Activated effector memory CD4-positive, alpha-beta T cell treated with Interleukin-2 at 50 U/mL for 16 hours (primary cell): ENCODE data around the gene C1QTNF6.

ENCODE experiments used
- DNase-seq: peaks from one replicate; pipeline ENCODE4 v3.0.0-alpha.2; 2020

C1QTNF6 gene

DNA sequence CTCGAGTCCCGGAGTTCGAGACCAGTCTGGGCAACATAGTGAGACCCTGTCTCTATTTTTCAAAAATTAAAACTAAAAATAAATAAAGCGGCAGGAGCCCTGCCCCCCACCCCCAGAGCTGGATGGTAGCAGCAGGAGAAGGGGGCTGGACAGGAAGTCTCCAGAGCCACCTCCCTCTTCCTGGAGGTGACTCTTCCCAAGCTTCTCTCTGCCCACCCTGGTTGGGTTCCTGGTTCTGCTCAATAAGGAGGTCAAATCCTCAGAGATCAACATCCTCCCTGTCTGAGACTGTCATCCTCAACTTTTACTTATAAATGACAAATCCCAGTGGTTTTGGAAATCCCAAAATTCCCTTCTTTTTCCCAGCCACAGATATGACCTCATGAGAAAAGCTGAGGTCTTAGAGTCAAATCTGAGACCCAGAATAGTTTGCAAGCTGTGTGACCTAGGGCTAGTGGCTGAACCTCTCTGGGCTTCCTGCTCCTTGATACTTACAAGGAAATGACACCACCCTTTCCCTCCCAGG is 987 bp downstream of the C1QTNF6 start:
- no peak for DNase-seq

DNA sequence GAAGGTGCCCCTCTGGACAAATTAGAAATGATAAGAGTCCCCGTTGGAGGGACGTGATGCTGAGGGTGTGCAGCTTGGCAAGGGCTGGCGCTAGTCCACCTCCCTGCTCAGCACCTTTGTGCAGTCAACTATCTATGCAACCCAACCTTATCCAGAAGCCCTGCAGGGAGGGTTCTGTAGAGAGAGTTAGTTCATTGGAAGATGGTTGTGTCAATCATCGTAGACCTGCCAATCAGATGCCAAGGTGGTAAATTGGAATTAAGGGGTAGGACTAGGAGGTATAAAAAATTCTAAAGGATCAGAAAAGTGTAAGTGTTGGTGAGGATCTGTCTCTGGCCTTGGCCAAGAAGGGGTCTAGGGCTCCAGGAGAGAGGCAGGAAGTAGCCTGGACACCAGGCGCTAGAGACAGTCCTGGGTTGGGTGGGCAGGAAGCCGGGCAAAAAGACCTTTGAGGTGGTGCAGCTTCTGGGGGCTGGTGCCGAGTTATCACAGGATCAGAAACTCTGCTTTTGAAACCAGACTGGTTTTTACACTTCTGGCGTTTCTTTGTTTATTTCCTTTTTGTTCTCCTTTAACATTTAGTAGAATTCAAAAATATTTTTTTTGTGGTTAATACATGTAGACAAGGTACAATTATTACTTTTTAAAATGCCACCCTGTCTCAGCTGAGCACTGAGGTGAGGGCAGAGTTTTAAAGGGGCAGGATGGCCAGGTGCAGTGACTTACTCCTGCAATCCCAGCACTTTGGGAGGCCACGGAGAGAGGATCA is 1.6 kb downstream of the C1QTNF6 start:
- DNase-seq, result no peak

DNA sequence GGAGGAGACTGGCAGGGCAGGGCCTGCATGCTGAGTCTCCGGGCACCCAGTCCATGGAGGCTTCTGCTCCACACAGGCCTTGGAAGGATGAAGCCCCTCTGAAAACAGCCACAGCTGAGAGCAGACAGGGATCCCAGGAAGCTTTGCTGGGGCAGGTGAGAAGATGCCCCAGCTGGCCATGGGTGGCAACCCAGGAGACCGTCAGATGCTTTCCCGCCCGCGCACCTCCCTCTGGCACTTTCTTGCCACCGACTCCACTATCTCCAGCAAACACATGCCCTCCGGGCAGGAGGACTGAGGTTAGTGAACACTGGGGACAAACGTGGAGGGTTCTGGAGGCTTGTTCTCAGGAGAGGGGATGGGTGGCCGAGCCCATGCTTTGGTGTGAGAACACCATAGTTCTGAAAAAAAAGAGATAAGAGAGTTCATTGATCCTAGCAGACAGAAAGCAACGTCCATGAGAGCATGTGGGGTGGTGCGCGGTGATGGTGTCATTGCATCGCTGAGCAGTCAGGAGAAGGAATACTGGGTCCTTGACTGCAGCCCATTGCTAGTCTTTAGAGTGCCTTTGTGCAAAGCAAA is 2.3 kb downstream of the C1QTNF6 start:
- no peak for DNase-seq

DNA sequence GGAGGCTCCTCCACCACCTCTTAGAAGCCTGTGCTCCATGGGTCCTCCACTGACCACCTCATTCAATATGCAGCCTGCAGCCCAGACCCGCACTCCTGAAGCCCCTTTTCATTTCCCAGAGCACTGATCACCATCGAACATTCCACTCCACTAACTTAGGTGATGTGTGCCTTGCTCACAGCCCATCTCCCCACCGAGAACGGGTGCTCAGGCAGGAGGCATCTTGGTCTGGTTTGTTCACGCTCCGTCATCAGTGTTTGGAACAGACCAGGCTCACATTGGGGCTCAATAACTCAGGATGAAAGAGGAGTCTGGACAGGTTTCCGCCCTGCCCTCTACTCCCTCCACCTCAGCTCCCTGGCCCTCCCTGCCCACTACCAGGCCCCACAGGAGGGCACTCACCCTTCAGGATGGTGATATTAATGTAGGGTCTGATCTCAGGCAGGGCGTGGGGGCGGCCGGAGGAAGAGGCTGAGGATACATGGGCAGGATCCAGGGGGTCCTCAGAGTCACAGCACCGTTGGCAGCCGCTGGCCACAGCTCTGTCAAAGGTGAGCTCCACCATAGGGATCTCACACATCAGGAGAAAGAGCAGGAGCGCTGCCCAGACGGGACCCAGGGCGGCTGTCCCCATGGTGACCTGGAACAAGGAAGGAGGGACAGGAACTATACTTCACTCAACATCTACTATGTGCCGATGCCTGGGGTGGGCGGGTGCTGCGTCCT is 3.1 kb downstream of the C1QTNF6 start:
- DNase-seq, result no peak

DNA sequence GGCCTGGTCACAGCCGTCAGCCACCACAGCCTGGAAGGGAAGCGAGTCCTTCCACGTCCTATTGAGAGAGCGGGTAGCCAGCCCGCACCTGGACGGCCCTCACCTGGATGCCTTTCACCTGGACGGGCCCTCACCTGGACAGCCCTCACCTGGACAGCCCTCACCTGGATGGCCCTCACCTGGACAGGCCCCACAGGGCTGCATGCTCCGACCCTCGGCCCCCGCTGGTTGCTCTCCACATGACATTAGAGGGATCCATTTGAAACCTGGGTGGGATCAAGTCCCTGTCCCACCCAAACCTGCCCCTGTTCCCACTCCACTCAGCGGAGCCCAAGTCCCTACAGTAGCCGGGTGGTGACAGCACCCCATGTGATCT is 3.7 kb downstream of the C1QTNF6 start:
- no peak for DNase-seq

DNA sequence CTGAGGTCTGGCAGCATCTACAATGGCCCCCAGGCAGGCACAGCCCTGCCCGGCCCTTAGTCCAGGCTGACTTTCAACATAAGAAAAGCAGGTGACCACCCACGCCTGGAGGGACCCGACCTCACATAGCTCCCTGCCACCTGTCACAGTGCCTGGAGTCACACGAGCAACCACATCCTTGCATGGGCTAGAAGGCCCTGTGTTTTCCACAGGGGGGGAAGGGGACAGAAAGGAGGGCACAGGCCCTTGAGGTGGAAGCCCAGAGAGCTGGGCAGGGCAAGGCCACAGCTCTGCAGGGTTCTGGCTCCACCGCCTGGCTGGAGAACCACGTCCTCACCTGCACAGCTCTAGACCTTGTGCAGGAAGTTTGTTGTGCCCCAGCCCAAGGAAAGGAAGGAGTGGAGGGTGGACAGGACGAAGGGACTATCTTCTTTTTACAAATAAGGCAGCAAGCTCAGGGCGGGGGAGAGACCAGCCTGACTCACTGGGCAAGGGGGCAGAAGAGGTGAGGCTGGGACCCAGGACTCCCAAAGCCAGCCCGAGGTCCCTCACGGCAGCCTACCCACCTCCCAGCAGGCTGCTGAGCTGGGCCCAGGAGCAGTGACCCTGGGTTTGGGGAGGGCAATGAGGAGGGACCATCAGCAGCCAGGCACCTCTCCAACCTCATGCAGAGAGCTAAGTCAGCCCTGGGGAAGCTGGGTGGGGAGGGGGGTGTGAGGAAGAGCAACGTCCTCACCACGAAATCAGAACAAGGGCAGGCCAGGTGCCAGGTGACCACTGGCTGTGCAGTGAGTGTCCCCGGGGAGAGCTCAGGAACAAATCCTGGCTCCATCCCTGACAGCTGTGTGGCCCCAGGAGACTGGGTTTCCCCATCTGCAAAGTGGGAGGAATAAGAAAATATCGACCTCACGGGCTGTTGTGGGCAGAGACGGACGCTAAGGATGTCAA is 4.3 kb downstream of the C1QTNF6 start:
- DNase-seq, result no peak

DNA sequence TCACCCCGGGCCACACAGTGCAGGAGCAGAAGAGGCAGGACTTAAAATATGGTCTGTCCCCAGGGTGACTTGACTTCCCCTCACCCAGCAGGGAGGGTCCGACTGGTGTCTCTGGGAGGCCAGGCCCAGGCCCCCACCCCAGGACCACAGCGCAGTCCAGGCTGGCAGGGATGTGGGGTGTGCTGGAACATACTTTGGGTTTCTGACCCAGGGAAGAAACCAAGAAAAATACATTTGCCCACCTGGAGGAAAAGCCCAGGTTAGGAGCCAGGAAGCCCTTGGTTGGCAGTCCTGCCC is 5.2 kb downstream of the C1QTNF6 start:
- DNase-seq, result no peak

DNA sequence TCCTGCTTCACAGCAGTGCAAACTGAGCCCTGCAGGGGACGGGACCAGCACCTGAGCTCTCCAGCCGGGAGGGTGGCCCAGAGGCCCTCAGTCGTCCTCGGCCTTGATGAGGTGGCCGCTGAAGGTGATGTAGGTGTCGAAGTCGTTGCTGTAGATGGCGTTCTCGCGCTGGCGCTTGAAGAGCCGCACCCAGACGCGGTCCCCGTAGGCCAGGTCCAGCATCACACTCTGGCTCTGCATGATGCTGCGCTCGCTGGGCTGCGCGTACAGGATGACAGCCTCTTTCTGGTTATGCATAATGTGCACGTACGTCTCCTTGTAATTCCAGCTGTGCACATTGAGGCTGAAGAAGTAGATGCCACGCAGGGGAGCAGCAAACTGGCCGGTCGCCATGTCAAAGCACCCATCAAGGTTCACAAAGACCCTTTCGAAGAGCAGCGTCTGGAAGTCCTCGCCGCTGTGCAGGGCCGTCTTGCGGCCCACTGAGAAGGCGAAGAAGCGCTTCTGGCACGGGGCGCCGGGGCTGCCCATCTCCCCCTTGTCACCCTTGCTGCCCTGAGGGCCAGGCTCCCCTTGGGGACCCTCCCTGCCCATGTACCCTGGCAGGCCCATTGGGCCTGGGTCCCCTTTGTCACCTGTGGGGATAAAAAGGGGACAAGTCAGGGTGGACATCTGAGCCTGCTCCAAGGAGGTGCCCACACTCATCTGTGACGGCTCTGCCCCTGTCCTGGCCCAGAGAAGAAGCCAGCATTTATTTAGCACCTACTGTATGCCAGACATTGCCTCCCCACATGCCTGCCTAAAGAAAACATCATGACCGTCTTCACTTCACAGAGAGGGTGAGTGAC is 5.7 kb downstream of the C1QTNF6 start:
- no peak for DNase-seq

DNA sequence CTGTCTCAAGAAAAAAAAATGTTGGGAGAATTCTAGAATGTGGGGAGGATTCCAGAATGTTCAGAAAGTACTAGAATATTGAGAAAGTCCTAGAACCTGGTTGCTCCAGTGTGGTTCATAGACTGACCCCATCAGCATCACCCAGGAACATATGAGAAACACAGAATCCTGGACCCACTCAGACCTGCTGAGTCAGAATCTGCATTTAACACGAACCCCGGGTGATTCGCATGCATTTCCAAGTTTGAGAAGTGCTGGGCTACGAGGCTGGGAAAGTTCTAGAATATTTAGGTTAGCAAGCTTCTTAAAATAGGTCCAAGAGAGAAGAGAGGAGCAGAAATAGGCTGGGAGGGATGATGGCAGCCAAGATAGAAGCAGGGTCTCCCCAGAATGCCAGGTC is 6.4 kb downstream of the C1QTNF6 start:
- DNase-seq, result no peak

DNA sequence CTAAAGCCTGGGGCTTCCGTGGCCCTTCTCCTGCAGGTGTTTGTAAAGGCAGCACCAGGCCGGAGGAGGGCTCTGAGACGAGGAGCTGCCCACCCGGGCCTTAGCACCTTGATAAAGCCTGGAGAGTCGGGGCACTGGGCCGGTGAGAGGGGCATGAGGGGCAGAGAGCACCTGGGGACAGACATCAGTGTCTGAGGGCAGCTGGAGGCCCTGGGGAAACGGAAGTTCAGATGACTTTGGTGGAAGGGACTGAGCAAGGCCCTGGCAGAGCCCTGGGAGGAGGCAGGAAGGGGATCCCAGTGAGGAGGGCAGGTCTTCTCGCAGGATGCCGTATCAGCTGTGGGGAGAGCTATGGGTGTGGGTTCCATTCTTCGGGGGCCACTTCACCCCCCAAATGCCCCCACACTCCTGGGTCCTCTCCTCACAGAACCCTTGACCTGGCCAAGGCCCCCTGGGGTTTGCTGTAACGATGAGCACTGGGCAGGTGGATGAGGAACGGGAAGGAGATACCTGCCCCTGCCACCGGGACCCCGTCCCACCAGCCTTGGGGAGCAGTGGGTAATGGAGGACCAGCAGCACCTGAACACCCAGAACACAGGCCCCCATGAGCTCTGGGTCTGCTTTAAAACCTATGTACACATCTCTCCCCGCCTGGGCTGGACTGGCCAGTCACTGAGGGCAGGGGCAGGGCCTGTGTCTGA is 7.4 kb downstream of the C1QTNF6 start:
- DNase-seq, result no peak

DNA sequence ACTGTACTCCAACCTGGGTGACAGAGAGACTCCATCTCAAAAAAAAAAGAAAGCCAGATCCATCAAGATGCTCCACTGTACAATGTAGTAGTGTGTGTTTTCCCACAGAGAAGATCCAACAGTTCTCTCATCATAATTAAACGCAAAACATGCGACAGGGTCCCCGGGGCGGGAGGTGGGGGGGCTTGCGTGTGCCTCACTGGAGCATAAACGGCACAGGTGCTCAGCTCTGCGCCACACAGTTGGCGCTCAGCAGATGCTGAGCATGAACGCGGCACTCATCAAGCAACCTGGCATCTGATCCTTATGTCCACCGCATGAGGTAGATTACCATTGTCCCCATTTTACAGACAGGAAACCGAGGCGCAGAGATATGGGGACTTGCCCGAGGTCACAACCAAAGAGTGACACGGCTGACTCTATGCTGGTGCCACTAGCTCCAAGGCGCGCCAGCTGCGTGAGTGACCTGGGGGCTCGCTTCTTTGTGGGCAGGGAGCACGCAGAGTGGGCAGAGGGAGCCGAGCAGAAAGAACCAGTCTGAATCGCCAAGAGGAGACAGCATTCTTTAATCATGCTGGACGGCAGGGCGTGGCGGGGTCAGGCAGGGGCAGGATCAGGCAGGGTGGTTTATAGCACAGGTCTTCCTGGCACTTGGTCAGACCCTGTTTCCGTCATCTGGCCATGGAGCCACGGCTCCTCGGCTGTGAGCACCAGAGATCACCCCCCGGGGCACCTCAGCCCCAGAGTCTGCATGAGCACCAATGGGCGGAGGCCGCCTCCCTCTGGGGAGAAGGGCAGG is 8.2 kb downstream of the C1QTNF6 start:
- DNase-seq, result no peak

DNA sequence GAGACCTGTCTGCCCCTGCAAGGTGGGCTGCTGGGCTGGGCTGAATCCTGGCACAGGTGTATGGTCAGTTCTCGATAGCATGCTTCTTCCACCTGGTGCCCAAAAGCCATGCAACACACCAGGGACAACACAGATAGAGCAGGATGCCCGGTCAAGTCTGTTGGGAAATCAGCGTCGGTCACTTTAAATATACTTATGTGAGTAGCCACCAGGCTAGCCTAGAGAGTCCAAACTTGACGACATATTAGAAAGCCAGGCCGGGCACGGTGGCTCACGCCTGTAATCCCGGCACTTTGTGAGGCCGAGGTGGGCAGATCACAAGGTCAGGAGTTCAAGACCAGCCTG is 8.9 kb downstream of the C1QTNF6 start:
- DNase-seq, result no peak

DNA sequence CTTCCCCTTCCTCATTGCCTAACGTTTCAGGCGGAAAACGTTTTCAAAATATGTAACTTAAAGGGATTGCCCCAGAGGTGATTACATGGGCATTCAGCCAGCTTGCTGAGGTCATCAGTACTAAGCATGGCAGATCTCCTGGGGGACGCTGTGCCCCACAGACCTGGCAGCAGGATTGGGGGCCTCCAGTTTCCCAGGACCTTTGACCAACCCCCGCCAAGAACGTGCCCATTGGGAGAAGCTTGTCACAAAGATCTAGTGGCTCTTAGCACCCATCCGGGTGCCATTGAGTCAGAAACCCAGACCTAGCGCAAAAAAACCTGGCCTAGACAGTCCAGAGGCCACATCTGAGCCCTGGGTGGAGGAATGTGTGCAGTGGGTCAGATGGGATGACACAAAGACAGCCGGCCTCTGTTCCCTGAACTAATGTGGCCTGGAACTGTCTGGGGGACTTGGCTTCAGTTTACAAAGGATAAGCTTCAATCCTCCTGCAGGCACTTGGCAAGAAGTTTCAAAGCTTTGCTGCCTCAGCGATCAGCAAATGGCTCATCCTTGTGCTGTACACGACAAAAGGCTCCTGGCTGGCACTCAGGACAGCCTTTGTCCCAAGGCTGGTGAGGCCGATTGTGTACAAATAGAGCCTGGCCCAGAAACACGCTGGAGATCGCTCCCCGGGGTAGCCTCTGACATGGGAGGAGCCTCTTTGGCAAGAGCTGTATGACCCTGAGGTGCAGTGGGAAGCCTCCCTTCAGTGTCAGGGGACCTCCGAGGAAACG is 9.5 kb downstream of the C1QTNF6 start:
- no peak for DNase-seq

DNA sequence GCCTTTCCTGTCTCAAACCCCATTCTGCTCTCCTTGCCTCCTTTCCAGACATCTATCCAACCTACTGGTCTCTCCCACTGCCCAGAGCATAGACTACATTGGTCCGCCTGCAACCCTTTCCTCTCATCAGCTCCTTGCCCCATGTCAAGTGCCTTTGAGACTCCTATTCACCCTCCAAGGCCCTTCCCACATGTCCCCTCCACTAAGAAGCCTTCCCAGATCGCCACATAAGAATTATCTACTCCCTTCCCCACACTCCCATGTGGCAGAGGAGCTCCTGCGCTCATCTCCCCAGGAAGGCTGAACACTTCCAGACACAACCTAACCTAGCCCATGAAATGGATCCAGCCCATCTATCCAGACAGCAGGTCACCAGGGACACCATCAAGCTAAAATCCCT is 10.3 kb downstream of the C1QTNF6 start:
- no peak for DNase-seq

DNA sequence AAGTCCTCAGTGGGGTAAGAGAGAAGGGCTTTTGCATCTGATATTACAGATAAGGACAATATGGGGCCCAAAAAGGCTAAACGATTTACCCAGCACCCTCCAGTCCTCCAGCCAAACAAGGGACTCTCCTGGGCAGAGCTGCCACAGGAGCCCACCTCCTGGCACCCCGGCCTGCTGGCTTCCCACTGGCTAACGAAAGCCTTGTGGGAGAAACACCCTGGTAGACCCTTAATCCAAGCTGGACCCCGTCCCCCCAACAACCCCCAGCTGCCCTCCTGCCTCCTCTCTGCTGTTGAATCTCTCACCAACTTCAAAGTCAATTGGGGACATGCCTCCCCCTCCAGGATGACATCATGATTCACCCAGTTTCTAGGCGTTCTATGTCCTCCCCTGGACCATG is 10.8 kb downstream of the C1QTNF6 start:
- no peak for DNase-seq

DNA sequence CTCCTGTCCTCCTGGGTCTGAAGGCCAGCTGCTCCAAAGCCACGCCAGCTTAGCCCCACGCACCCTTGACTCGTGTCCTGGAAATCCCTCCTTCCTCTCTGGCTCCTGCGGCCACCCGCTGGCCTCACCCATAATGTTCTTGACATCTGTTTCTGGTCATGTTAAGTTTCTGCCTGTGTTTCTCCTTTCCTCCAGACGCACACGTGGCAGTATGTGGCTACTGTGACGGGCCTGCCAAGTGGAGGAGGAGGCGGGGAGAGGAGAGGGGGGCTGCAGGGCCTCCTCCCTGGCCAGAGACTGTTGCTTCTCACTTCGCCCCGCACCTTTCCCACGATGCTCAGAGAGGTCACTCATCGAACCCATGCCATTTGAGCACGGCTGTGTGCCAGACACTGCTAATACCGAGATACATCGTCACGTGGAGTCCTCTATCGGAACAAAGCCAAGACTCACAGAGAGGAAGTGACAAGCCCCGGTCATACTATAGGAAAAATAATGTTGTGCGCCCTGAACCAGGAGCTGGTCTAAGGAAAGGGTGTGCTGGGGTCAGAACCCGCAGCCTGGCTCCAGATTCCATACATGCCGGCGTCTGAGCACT is 11.5 kb downstream of the C1QTNF6 start:
- no peak for DNase-seq

DNA sequence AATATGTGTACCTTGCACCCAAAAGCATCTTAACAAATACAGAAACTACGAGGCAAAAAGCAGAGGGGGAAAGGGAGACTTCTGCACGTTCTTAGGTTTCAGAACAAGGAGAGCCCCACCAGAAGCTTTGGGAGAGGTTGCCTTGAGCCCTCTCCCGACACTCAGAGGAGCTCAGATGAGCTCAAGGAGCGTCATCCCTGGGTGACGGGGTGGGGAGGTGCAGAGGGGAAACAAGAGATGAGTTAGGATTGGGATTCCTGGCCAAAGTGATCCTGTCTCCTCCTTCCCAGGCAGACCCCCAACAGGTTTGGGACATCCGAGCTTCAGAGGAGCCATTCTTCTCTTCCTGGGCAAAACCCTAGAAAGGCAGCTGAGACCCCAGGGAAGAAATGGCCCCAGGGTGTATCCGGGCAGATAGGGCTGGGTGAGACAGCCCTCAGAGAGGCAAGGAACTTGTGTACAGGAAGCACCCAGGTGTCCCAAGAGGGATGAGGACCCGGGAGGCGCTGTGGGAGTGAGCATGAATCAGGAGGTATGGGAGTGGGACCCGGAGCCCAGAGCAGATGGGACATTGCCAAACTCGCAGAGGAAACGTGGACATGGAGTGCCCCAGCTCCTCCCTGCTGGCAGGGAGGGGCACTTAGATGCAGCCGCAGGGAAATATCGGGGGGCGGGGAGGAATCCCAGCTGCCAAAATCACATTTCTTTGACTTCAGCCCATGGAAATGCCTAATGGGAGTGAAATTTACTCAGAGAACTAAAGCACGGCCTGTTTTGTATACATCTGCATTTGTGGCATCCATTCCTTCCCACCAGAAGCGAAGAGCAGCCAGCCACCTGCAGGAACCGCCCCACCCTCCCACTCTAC is 12.4 kb downstream of the C1QTNF6 start:
- no peak for DNase-seq

DNA sequence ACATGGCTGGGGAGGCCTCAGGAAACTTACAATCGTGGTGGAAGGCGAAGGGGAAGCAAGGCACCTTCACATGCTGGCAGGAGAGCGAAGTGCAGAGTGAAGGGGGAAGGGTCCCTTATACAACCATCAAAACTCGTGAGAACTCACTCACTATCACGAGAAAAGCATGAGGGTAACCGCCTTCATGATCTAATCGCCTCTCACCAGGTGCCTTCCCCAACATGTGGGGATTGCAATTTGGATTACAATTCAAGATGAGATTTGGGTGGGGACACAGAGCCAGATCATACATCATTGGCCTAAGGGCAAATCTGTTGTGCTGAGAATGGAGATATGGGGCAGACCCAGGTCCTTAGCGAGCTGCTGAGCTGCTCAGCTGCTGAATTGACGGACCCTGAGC is 13.1 kb downstream of the C1QTNF6 start:
- no peak for DNase-seq

DNA sequence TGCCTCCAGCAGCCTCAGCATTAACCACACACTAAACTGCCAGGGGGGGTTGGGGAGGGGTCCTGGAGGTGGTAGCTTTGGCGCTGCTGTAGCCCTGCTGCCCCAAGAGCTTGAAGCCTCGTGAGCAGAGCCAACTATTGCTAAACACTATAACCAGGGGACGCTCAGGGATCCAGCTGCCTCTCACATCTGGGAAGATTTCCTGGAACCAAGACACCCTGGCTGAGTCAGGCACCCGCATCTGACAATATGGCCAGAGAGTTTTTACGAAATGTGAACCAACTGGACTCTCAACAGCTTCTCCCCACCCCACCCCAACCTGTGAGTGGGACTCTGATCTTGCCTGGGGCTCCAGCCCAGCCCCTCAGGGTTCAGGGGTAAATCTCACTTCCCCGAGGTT is 14.3 kb downstream of the C1QTNF6 start:
- no peak for DNase-seq
